ENCODE data around the gene CACNA1E.

GRCh38 chr1:181711820-181712219 is 228.5 kb downstream of the CACNA1E start:
- no peak for TF ChIP-seq POLR2A (IDR thresholded peaks at IDR 0.05)
- no peak for TF ChIP-seq CTCF (IDR thresholded peaks at IDR 0.05)
